SK-N-SH (cell line): ENCODE data around the gene PAPPA2. TPM values are rescaled to one million over a fixed set of nuclear protein-coding genes. Genes with fewer than 3 reads are reported as not detected.
A peak's percentile ranks its signal among the peaks of the same experiment; 100 is the strongest.
"Not testable (repeated sequence)": the region's sequence is repeated elsewhere in the genome, so short reads cannot be mapped to it uniquely, and the experiment has no call there.

Experiments used
- CTCF ChIA-PET: fragments of 300-600, 350-600 bp; formaldehyde crosslinking; extraction: SDS; loops from one replicate; lab custom pipeline; 2021; lab: Yijun Ruan, JAX
- POLR2A ChIA-PET: fragments of 350-600 bp; sonication (Branson Sonifier 250); formaldehyde crosslinking; extraction: SDS; loops from one replicate; lab custom pipeline; 2020; ENCODE audit warnings: antibody characterized with exemption, inconsistent platforms; lab: Yijun Ruan, JAX
- DNase-seq: peaks from one replicate; pipeline ENCODE4 v3.0.0; 2012
- H2AFZ ChIP-seq: fragments of 200-600 bp; sonication (generic); 2 replicates; pipeline ENCODE4 v1.8.1; 2016; ENCODE audit warnings: antibody characterized with exemption, mild to moderate bottlenecking, low read depth
- H3F3A ChIP-seq: fragments of 200-600 bp; sonication (generic); replicated peaks from 2 replicates; pipeline ENCODE3; 2016; ENCODE audit warnings: antibody characterized with exemption, mild to moderate bottlenecking; ENCODE audit not compliant: insufficient read depth
- H3K27ac ChIP-seq, 2 experiments: fragments of 200-500 bp in 1 of 2; fragments of 200-600 bp in 1 of 2; sonication (Bioruptor generic) in 1 of 2; sonication (generic), shearing (Covaris generic) in 1 of 2; 2 replicates each; pipeline versions ENCODE4 v1.5.1 to v1.6.1; 2014 to 2016; ENCODE audit warnings: low read depth in 2 of 2, inconsistent platforms in 1 of 2, low read length in 1 of 2, mild to moderate bottlenecking in 1 of 2, mixed read lengths in 1 of 2
- H3K27me3 ChIP-seq: fragments of 200-600 bp; sonication (generic), shearing (Covaris generic); 2 replicates; pipeline ENCODE4 v1.6.1; 2016; ENCODE audit warnings: mixed run types; ENCODE audit not compliant: insufficient read depth
- H3K36me3 ChIP-seq, 2 experiments: fragments of 200-500 bp in 1 of 2; fragments of 200-600 bp in 1 of 2; sonication (Bioruptor generic) in 1 of 2; sonication (generic) in 1 of 2; replicated peaks in 1 of 2; 2 replicates each; pipeline versions ENCODE3 to v1.5.1; 2014 to 2016; ENCODE audit warnings: low read length in 1 of 2, mild to moderate bottlenecking in 1 of 2; ENCODE audit not compliant: insufficient read depth in 2 of 2, control insufficient read depth in 1 of 2
- H3K4me1 ChIP-seq, 2 experiments: fragments of 200-500 bp in 1 of 2; fragments of 200-600 bp in 1 of 2; sonication (Bioruptor generic) in 1 of 2; sonication (generic), shearing (Covaris generic) in 1 of 2; 2 replicates each; pipeline versions ENCODE4 v1.5.1 to v1.6.1; 2014 to 2016; ENCODE audit warnings: low read depth in 1 of 2, low read length in 1 of 2, mixed run types in 1 of 2; ENCODE audit not compliant: insufficient read depth in 2 of 2, control insufficient read depth in 1 of 2
- H3K4me2 ChIP-seq: fragments of 200-600 bp; sonication (generic), shearing (Covaris generic); 2 replicates; pipeline ENCODE4 v1.6.1; 2017; ENCODE audit warnings: mixed run types
- H3K4me3 ChIP-seq, 2 experiments: fragments of 200-500 bp in 1 of 2; fragments of 200-600 bp in 1 of 2; sonication (Bioruptor generic) in 1 of 2; sonication (generic), shearing (Covaris generic) in 1 of 2; 2 replicates each; pipeline versions ENCODE4 v1.5.1 to v1.8.1; 2014 to 2016; ENCODE audit warnings: low read depth in 2 of 2, inconsistent platforms in 1 of 2, low read length in 1 of 2, mild to moderate bottlenecking in 1 of 2, mixed read lengths in 1 of 2, moderate library complexity in 1 of 2
- H3K79me2 ChIP-seq: fragments of 200-600 bp; sonication (generic); 2 replicates; pipeline ENCODE4 v1.8.1; 2017; ENCODE audit warnings: mild to moderate bottlenecking; ENCODE audit not compliant: insufficient read depth
- H3K9ac ChIP-seq: fragments of 200-600 bp; sonication (generic); 2 replicates; pipeline ENCODE4 v1.6.1; 2017; ENCODE audit warnings: mixed run types
- H3K9me2 ChIP-seq: fragments of 200-600 bp; sonication (generic); 2 replicates; pipeline ENCODE4 v1.6.1; 2017; ENCODE audit warnings: mixed run types
- H3K9me3 ChIP-seq: fragments of 200-600 bp; sonication (generic); 2 replicates; pipeline ENCODE4 v1.6.1; 2017; ENCODE audit warnings: mixed run types, mild to moderate bottlenecking, moderate library complexity
- H4K20me1 ChIP-seq: fragments of 200-600 bp; sonication (generic); 2 replicates; pipeline ENCODE4 v1.6.1; 2017; ENCODE audit warnings: mild to moderate bottlenecking, mixed run types; ENCODE audit not compliant: insufficient read depth
- EP300 ChIP-seq, 2 experiments: IDR thresholded peaks; 2 replicates each; pipeline versions ENCODE4 v1.4.0 to v1.6.1; 2012; ENCODE audit warnings: borderline replicate concordance in 1 of 2, low read depth in 1 of 2, low read length in 1 of 2
- EZH2phosphoT487 ChIP-seq: fragments of 200-600 bp; sonication (generic); IDR thresholded peaks from 2 replicates; pipeline ENCODE4 v1.6.1; 2017; ENCODE audit warnings: low read depth, mixed run types, mild to moderate bottlenecking, antibody characterized with exemption, moderate library complexity, borderline replicate concordance
- FOSL2 ChIP-seq: IDR thresholded peaks from 2 replicates; pipeline ENCODE4 v1.4.0; 2012; ENCODE audit warnings: low read depth, mild to moderate bottlenecking, moderate library complexity, borderline replicate concordance
- FOXM1 ChIP-seq: IDR thresholded peaks from 2 replicates; pipeline ENCODE4 v1.4.0; 2012; ENCODE audit warnings: low read depth, mild to moderate bottlenecking
- GABPA ChIP-seq: IDR thresholded peaks from 2 replicates; pipeline ENCODE4 v1.4.0; 2012; ENCODE audit warnings: low read depth, mild to moderate bottlenecking
- GATA2 ChIP-seq: sonication (generic); formaldehyde crosslinking; IDR thresholded peaks from 2 replicates; pipeline ENCODE4 v1.5.0; 2020; ENCODE audit warnings: mild to moderate bottlenecking, missing genetic modification reagents
- IRF3 ChIP-seq: fragments of 150-350 bp; IDR thresholded peaks from 2 replicates; pipeline ENCODE4 v1.6.1; 2016; ENCODE audit warnings: mild to moderate bottlenecking, low read depth, low read length
- MEF2A ChIP-seq: IDR thresholded peaks from 2 replicates; pipeline ENCODE4 v1.4.0; 2012; ENCODE audit warnings: low read depth, borderline replicate concordance
- NRF1 ChIP-seq: IDR thresholded peaks from 2 replicates; pipeline ENCODE4 v1.6.1; 2012; ENCODE audit warnings: low read depth, mild to moderate bottlenecking, low read length
- RCOR1 ChIP-seq: fragments of 150-350 bp; IDR thresholded peaks from 2 replicates; pipeline ENCODE4 v1.6.1; 2017; ENCODE audit warnings: antibody characterized with exemption, low read length
- REST ChIP-seq: IDR thresholded peaks from 2 replicates; pipeline ENCODE4 v1.6.1; 2012; ENCODE audit warnings: mild to moderate bottlenecking, low read depth, low read length, moderate library complexity
- RFX5 ChIP-seq: IDR thresholded peaks from 2 replicates; pipeline ENCODE4 v1.6.1; 2012; ENCODE audit warnings: mild to moderate bottlenecking, improper control_type of control experiment, low read length
- TEAD4 ChIP-seq: IDR thresholded peaks from 2 replicates; pipeline ENCODE4 v1.4.0; 2012; ENCODE audit warnings: mild to moderate bottlenecking, borderline replicate concordance; ENCODE audit not compliant: insufficient read depth
- USF1 ChIP-seq: IDR thresholded peaks from 2 replicates; pipeline ENCODE4 v1.4.0; 2012; ENCODE audit warnings: low read depth, borderline replicate concordance
- YY1 ChIP-seq: IDR thresholded peaks from 2 replicates; pipeline ENCODE4 v1.4.0; 2012; ENCODE audit warnings: low read depth, mild to moderate bottlenecking
- WGBS: methylation state at CpG from one replicate; pipeline ENCODE4 v1.1.6; 2017; ENCODE audit warnings: low lambda C conversion rate; 5-methylcytosine and 5-hydroxymethylcytosine counted together
- polyA plus RNA-seq, 3 experiments: library from polyadenylated mRNA; depleted of rRNA; stranded (reverse); fragments of >200 nt; gene quantifications; 2 replicates each; pipeline ENCODE4 v1.2.3, GENCODE V29; 2012

Gene PAPPA2
- polyA plus RNA-seq, 1 of the 3 experiments (the other 2 are of a cell fraction) = 0.02 TPM

- DNase-seq = peak; percentile 22
- H3F3A ChIP-seq = no peaks in the 10 kb centered on the region
- no peaks in the 10 kb centered on the region for H3K27me3 ChIP-seq
- H3K79me2 ChIP-seq = no peaks in the 10 kb centered on the region
- H3K9ac ChIP-seq = no peak overlapping the region
- no peak overlapping the region for H3K4me3 ChIP-seq
- WGBS = 17% methylated on average over 2 of the region's 2 CpGs
- H4K20me1 ChIP-seq = no peaks in the 10 kb centered on the region
- H3K36me3 ChIP-seq = no peaks in the 10 kb centered on the region
- ChIA-PET CTCF (interaction anchor here (1.1 to 2.0 kb wide), 3 partner anchors 9 to 195 kb away, joined by 3 to 4 read pairs (median 3); no protein-coding TSS in a partner anchor), POLR2A (no interaction called here)
- H3K9me2 ChIP-seq = no peaks in the 10 kb centered on the region
- H3K27ac ChIP-seq = no peak overlapping the region
- no peak overlapping the region for H2AFZ ChIP-seq
- peaks cover 0 to 3% of the 10 kb centered on the region in 2 experiments; a peak in 1 of 4 replicates for H3K4me1 ChIP-seq
- no peaks in the 10 kb centered on the region for H3K9me3 ChIP-seq
- H3K4me2 ChIP-seq = no peak overlapping the region
- 0 out of 4 replicates have a peak, but pooled peaks of 1 of the 2 experiments have one; percentile 22 for TF ChIP-seq EP300 (IDR thresholded peaks at IDR 0.05; ENCODE audit: borderline replicate concordance in 1 of 2, low read depth in 1 of 2, low read length in 1 of 2)
- no peak for TF ChIP-seq FOSL2
- no peak for TF ChIP-seq GATA2 (CRISPR knock-in tag)
- no peak for TF ChIP-seq USF1
- TF ChIP-seq, all 33 proteins: peak for 1
These were observed 291.7 kb downstream of the PAPPA2 start for GRCh38 chr1:176754676-176755075.

GRCh38 chr1:176756817-176757216, 293.8 kb downstream of the PAPPA2 start:
- POLR2A ChIA-PET, H3K27ac ChIP-seq, H3K79me2 ChIP-seq, H3K9me2 ChIP-seq, H3K9me3 ChIP-seq, H3F3A ChIP-seq, DNase-seq, H3K9ac ChIP-seq, H2AFZ ChIP-seq, H3K4me2 ChIP-seq, H3K4me3 ChIP-seq, H3K4me1 ChIP-seq, H4K20me1 ChIP-seq, H3K27me3 ChIP-seq, H3K36me3 ChIP-seq: not testable (repeated sequence)
- WGBS = 69% methylated on average over 8 of the region's 8 CpGs
- CTCF ChIA-PET = interaction anchor here (1.4 kb wide), 1 partner anchor 8 kb away, joined by 4 read pairs; no protein-coding TSS in a partner anchor

GRCh38 chr1:176765608-176766007, 302.6 kb downstream of the PAPPA2 start:
- no peak overlapping the region for H2AFZ ChIP-seq
- H3K4me3 ChIP-seq = no peak overlapping the region
- H3K27ac ChIP-seq = no peak overlapping the region
- no peaks in the 10 kb centered on the region for H3K9me3 ChIP-seq
- ChIA-PET CTCF (interaction anchor here (1.2 to 1.9 kb wide), 2 partner anchors 10 to 74 kb away, joined by 4 to 5 read pairs; no protein-coding TSS in a partner anchor), POLR2A (no interaction called here)
- H3K4me1 ChIP-seq = peaks cover 0 to 10% of the 10 kb centered on the region in 2 experiments; a peak in 2 of 4 replicates
- no peak for DNase-seq
- H3K9ac ChIP-seq = no peak overlapping the region
- H3K36me3 ChIP-seq = no peaks in the 10 kb centered on the region
- H3K9me2 ChIP-seq = no peaks in the 10 kb centered on the region
- H3K4me2 ChIP-seq = no peak overlapping the region
- no peaks in the 10 kb centered on the region for H3K79me2 ChIP-seq
- WGBS = 4% methylated on average over 2 of the region's 2 CpGs
- H3K27me3 ChIP-seq = no peaks in the 10 kb centered on the region
- TF ChIP-seq RCOR1 (no peak), YY1 (no peak), RFX5 (no peak), FOXM1 (no peak), FOSL2 (no peak), GABPA (no peak), GATA2 (CRISPR knock-in tag) (no peak), REST (no peak), NRF1 (no peak), TEAD4 (no peak), MEF2A (no peak), EZH2phosphoT487 (no peak), IRF3 (no peak), EP300 (IDR thresholded peaks at IDR 0.05; ENCODE audit: borderline replicate concordance in 1 of 2, low read depth in 1 of 2, low read length in 1 of 2) (no peak)
- H3F3A ChIP-seq = no peaks in the 10 kb centered on the region
- H4K20me1 ChIP-seq = no peaks in the 10 kb centered on the region
